H1 (cell line): ENCODE results near the gene NELL2. TPM values are rescaled to one million over a fixed set of nuclear protein-coding genes. Genes with fewer than 3 reads are reported as not detected.

Experiments used
- ASH2L ChIP-seq: fragments of 200-600, 300-600 bp; sonication (generic); IDR thresholded peaks from one replicate; pipeline ENCODE4 v1.7.1; 2017; ENCODE audit warnings: low read length
- BRCA1 ChIP-seq: IDR thresholded peaks from 2 replicates; pipeline ENCODE4 v1.6.1; 2012; ENCODE audit warnings: low read depth, low read length, improper control_type of control experiment
- CBX5 ChIP-seq: fragments of 300-800, 300-1000 bp; sonication (generic); IDR thresholded peaks from 2 replicates; pipeline ENCODE4 v1.7.1; 2016; ENCODE audit warnings: antibody characterized with exemption, low read length, low read depth
- FOSL1 ChIP-seq: IDR thresholded peaks from 2 replicates; pipeline ENCODE4 v1.6.1; 2011; ENCODE audit warnings: mild to moderate bottlenecking, low read depth, low read length, moderate library complexity; ENCODE audit not compliant: insufficient read depth
- GTF2F1 ChIP-seq: IDR thresholded peaks from 2 replicates; pipeline ENCODE4 v1.6.1; 2012; ENCODE audit warnings: low read depth, low read length, improper control_type of control experiment, borderline replicate concordance
- PHF8 ChIP-seq: fragments of 200-600 bp; sonication (generic); conservative IDR thresholded peaks from 2 replicates; pipeline ENCODE4 v1.7.1; 2012; ENCODE audit warnings: low read depth, mild to moderate bottlenecking, inconsistent platforms, low read length, moderate library complexity
- RFX5 ChIP-seq: IDR thresholded peaks from 2 replicates; pipeline ENCODE4 v1.6.1; 2011; ENCODE audit warnings: low read depth, low read length, improper control_type of control experiment, borderline replicate concordance
- SP4 ChIP-seq: IDR thresholded peaks from 2 replicates; pipeline ENCODE4 v1.6.1; 2012; ENCODE audit warnings: low read length, inconsistent platforms
- polyA plus RNA-seq, 7 experiments: library from polyadenylated mRNA; depleted of rRNA in 3 of 7; stranded (reverse) in 5 of 7; unstranded in 2 of 7; fragments of >200 nt in 5 of 7; fragments of 200-250 nt in 2 of 7; gene quantifications; 1 replicate in 5 of 7; 2 replicates in 1 of 7; 4 replicates in 1 of 7; pipeline versions ENCODE4 v1.2.1 to v1.2.3, GENCODE V29; 2011 to 2013; ENCODE audit warnings: missing spikeins in 2 of 7, mixed read lengths in 2 of 7
- total RNA-seq: library from RNA; stranded (reverse); fragmentation: NEBNext Ultra II Directional; extraction: Animal tissue kit (Norgen Biotek cat#: 25700); gene quantifications from 2 replicates; pipeline ENCODE4 v1.2.1, GENCODE V29; 2021
- TF ChIP-seq, protein P1 (sequence below): fragments of 300-600 bp; sonication (generic); IDR thresholded peaks from 2 replicates; pipeline ENCODE4 v1.7.1; 2012; ENCODE audit warnings: low read length, moderate library complexity, mild to moderate bottlenecking, inconsistent platforms; ENCODE audit not compliant: insufficient replicate concordance

The NELL2 gene
- total and polyA plus RNA-seq, 2 of the 8 experiments (the other 6 are each of a cell fraction or from before 2014, with no cell fraction given): 54.2 to 56.8 TPM

DNA sequence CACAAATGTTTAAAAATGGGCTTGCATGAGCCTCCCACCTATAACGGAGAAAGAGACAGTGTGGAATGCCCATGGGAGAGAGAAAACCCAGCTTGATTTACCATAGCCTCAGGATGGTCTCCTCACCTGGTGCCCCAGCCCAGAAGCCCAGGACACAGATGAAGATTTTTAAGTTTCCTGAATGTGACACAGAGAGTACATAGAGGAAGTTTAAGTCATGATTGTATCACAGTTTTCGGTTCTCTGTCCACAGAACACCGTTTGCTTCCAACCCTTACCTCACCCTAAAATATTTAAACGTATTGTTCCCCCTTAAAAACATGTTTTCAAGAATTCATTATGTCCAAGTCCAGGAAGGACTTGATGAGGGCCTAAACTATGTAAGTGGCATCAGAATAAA lies 56.2 kb downstream of the NELL2 start (continued):
- TF ChIP-seq, protein P1, sequence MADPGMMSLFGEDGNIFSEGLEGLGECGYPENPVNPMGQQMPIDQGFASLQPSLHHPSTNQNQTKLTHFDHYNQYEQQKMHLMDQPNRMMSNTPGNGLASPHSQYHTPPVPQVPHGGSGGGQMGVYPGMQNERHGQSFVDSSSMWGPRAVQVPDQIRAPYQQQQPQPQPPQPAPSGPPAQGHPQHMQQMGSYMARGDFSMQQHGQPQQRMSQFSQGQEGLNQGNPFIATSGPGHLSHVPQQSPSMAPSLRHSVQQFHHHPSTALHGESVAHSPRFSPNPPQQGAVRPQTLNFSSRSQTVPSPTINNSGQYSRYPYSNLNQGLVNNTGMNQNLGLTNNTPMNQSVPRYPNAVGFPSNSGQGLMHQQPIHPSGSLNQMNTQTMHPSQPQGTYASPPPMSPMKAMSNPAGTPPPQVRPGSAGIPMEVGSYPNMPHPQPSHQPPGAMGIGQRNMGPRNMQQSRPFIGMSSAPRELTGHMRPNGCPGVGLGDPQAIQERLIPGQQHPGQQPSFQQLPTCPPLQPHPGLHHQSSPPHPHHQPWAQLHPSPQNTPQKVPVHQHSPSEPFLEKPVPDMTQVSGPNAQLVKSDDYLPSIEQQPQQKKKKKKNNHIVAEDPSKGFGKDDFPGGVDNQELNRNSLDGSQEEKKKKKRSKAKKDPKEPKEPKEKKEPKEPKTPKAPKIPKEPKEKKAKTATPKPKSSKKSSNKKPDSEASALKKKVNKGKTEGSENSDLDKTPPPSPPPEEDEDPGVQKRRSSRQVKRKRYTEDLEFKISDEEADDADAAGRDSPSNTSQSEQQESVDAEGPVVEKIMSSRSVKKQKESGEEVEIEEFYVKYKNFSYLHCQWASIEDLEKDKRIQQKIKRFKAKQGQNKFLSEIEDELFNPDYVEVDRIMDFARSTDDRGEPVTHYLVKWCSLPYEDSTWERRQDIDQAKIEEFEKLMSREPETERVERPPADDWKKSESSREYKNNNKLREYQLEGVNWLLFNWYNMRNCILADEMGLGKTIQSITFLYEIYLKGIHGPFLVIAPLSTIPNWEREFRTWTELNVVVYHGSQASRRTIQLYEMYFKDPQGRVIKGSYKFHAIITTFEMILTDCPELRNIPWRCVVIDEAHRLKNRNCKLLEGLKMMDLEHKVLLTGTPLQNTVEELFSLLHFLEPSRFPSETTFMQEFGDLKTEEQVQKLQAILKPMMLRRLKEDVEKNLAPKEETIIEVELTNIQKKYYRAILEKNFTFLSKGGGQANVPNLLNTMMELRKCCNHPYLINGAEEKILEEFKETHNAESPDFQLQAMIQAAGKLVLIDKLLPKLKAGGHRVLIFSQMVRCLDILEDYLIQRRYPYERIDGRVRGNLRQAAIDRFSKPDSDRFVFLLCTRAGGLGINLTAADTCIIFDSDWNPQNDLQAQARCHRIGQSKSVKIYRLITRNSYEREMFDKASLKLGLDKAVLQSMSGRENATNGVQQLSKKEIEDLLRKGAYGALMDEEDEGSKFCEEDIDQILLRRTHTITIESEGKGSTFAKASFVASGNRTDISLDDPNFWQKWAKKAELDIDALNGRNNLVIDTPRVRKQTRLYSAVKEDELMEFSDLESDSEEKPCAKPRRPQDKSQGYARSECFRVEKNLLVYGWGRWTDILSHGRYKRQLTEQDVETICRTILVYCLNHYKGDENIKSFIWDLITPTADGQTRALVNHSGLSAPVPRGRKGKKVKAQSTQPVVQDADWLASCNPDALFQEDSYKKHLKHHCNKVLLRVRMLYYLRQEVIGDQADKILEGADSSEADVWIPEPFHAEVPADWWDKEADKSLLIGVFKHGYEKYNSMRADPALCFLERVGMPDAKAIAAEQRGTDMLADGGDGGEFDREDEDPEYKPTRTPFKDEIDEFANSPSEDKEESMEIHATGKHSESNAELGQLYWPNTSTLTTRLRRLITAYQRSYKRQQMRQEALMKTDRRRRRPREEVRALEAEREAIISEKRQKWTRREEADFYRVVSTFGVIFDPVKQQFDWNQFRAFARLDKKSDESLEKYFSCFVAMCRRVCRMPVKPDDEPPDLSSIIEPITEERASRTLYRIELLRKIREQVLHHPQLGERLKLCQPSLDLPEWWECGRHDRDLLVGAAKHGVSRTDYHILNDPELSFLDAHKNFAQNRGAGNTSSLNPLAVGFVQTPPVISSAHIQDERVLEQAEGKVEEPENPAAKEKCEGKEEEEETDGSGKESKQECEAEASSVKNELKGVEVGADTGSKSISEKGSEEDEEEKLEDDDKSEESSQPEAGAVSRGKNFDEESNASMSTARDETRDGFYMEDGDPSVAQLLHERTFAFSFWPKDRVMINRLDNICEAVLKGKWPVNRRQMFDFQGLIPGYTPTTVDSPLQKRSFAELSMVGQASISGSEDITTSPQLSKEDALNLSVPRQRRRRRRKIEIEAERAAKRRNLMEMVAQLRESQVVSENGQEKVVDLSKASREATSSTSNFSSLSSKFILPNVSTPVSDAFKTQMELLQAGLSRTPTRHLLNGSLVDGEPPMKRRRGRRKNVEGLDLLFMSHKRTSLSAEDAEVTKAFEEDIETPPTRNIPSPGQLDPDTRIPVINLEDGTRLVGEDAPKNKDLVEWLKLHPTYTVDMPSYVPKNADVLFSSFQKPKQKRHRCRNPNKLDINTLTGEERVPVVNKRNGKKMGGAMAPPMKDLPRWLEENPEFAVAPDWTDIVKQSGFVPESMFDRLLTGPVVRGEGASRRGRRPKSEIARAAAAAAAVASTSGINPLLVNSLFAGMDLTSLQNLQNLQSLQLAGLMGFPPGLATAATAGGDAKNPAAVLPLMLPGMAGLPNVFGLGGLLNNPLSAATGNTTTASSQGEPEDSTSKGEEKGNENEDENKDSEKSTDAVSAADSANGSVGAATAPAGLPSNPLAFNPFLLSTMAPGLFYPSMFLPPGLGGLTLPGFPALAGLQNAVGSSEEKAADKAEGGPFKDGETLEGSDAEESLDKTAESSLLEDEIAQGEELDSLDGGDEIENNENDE: no peak
- TF ChIP-seq GTF2F1: no peak
- TF ChIP-seq RFX5: no peak
- no peak for TF ChIP-seq ASH2L
- TF ChIP-seq CBX5: no peak
- no peak for TF ChIP-seq FOSL1
- TF ChIP-seq SP4: no peak
- TF ChIP-seq PHF8: no peak
- no peak for TF ChIP-seq BRCA1
